Mesenchymal stem cell (in vitro differentiated cells and primary cell): ENCODE data around the gene CYP19A1.

Source experiments
- DNase-seq: peaks from one replicate; pipeline ENCODE4 v3.0.0-alpha.2; 2013
- H2AFZ ChIP-seq: one replicate; pipeline ENCODE4 v1.6.1; 2013; ENCODE audit warnings: low read depth, mild to moderate bottlenecking, control low read depth, inconsistent platforms, low read length, moderate library complexity
- H2AK5ac ChIP-seq: 2 replicates; pipeline ENCODE4 v1.6.1; 2013; ENCODE audit warnings: low read length, moderate library complexity, mild to moderate bottlenecking, inconsistent platforms; ENCODE audit not compliant: severe bottlenecking
- H2BK120ac ChIP-seq: one replicate; pipeline ENCODE4 v1.6.1; 2013; ENCODE audit warnings: low read depth, mild to moderate bottlenecking, inconsistent platforms, low read length, moderate library complexity
- H2BK12ac ChIP-seq, 2 experiments: one replicate each; pipeline ENCODE4 v1.6.1; 2013; ENCODE audit warnings: inconsistent platforms in 2 of 2, low read length in 2 of 2, mild to moderate bottlenecking in 2 of 2, moderate library complexity in 2 of 2, control low read depth in 1 of 2
- H2BK15ac ChIP-seq: one replicate; pipeline ENCODE4 v1.6.1; 2013; ENCODE audit warnings: mild to moderate bottlenecking, low read depth, inconsistent platforms; ENCODE audit not compliant: poor library complexity, severe bottlenecking
- H2BK5ac ChIP-seq: 2 replicates; pipeline ENCODE4 v1.6.1; 2013; ENCODE audit warnings: low read depth, mild to moderate bottlenecking, low read length, control low read depth, inconsistent platforms; ENCODE audit not compliant: poor library complexity, severe bottlenecking
- H3K14ac ChIP-seq, 2 experiments: one replicate each; pipeline ENCODE4 v1.6.1; 2013; ENCODE audit warnings: inconsistent platforms in 2 of 2, low read length in 2 of 2, control low read depth in 1 of 2, mild to moderate bottlenecking in 1 of 2, moderate library complexity in 1 of 2
- H3K18ac ChIP-seq, 2 experiments: one replicate each; pipeline ENCODE4 v1.6.1; 2013; ENCODE audit warnings: inconsistent platforms in 2 of 2, low read length in 2 of 2, control low read depth in 1 of 2, low read depth in 1 of 2, mild to moderate bottlenecking in 1 of 2
- H3K23ac ChIP-seq, 2 experiments: one replicate each; pipeline ENCODE4 v1.6.1; 2013; ENCODE audit warnings: inconsistent platforms in 2 of 2, low read length in 2 of 2, mild to moderate bottlenecking in 2 of 2, moderate library complexity in 2 of 2, control low read depth in 1 of 2
- H3K27ac ChIP-seq: 2 replicates; pipeline ENCODE4 v1.5.1; 2013; ENCODE audit warnings: mild to moderate bottlenecking, moderate library complexity, low read length, control low read depth, inconsistent platforms; ENCODE audit not compliant: poor library complexity, severe bottlenecking
- H3K27me3 ChIP-seq, 2 experiments: 2 replicates each; pipeline versions ENCODE4 v1.6.1 to v1.7.0; 2013; ENCODE audit warnings: low read length in 2 of 2, mild to moderate bottlenecking in 2 of 2, moderate library complexity in 2 of 2, control low read depth in 1 of 2, inconsistent platforms in 1 of 2; ENCODE audit not compliant: control insufficient read depth in 1 of 2, insufficient read depth in 1 of 2
- H3K36me3 ChIP-seq, 2 experiments: 2 replicates each; pipeline versions ENCODE4 v1.6.1 to v1.7.0; 2013; ENCODE audit warnings: low read length in 2 of 2, control low read depth in 1 of 2, inconsistent platforms in 1 of 2, low read depth in 1 of 2, mild to moderate bottlenecking in 1 of 2; ENCODE audit not compliant: insufficient read depth in 2 of 2, control insufficient read depth in 1 of 2
- H3K4ac ChIP-seq, 2 experiments: one replicate each; pipeline ENCODE4 v1.6.1; 2013; ENCODE audit warnings: inconsistent platforms in 2 of 2, low read length in 2 of 2, mild to moderate bottlenecking in 2 of 2, moderate library complexity in 2 of 2, control low read depth in 1 of 2, low read depth in 1 of 2
- H3K4me1 ChIP-seq: 2 replicates; pipeline ENCODE4 v1.6.1; 2013; ENCODE audit warnings: low read depth, low read length, control low read depth; ENCODE audit not compliant: control insufficient read depth, insufficient read depth
- H3K4me2 ChIP-seq: 2 replicates; pipeline ENCODE4 v1.6.1; 2013; ENCODE audit warnings: low read length, mild to moderate bottlenecking, inconsistent platforms; ENCODE audit not compliant: poor library complexity, severe bottlenecking
- H3K4me3 ChIP-seq, 2 experiments: 2 replicates each; pipeline versions ENCODE4 v1.5.1 to v1.7.0; 2013; ENCODE audit warnings: low read length in 2 of 2, mild to moderate bottlenecking in 2 of 2, control low read depth in 1 of 2, low read depth in 1 of 2; ENCODE audit not compliant: insufficient read depth in 1 of 2
- H3K79me1 ChIP-seq: replicated peaks from 2 replicates; pipeline ENCODE4 v1.6.1; 2013; ENCODE audit warnings: mild to moderate bottlenecking, control low read depth, low read length, inconsistent platforms; ENCODE audit not compliant: poor library complexity, severe bottlenecking
- H3K9ac ChIP-seq: 2 replicates; pipeline ENCODE4 v1.7.0; 2013; ENCODE audit warnings: mild to moderate bottlenecking, low read length, moderate library complexity
- H3K9me3 ChIP-seq: 2 replicates; pipeline ENCODE4 v1.7.0; 2013; ENCODE audit warnings: mild to moderate bottlenecking, low read length; ENCODE audit not compliant: control insufficient read depth
- H4K8ac ChIP-seq: one replicate; pipeline ENCODE4 v1.6.1; 2013; ENCODE audit warnings: inconsistent platforms, mild to moderate bottlenecking, low read length, moderate library complexity
- H4K91ac ChIP-seq: one replicate; pipeline ENCODE4 v1.6.1; 2013; ENCODE audit warnings: mild to moderate bottlenecking, low read length, inconsistent platforms
- WGBS: methylation state at CpG from one replicate; pipeline ENCODE4 v1.1.7; 2013; ENCODE audit warnings: mixed read lengths; 5-methylcytosine and 5-hydroxymethylcytosine counted together

Gene CYP19A1

GRCh38 chr15:51355096-51355495, 16.7 kb upstream of the CYP19A1 start:
- Histone ChIP-seq H3K79me1 (no peaks in the 10 kb centered on the region), H2AFZ (no peak overlapping the region), H3K23ac (no peak overlapping the region), H3K4ac (no peak overlapping the region), H2AK5ac (no peak overlapping the region), H2BK15ac (no peak overlapping the region), H2BK12ac (no peak overlapping the region), H3K27me3 (peaks cover 0 to 21% of the 10 kb centered on the region in 2 experiments), H3K9ac (no peak overlapping the region), H2BK120ac (no peak overlapping the region), H3K18ac (no peak overlapping the region), H3K9me3 (no peaks in the 10 kb centered on the region), H3K4me3 (no peak overlapping the region), H3K14ac (no peak overlapping the region), H3K27ac (no peak overlapping the region), H4K91ac (no peak overlapping the region), H2BK5ac (no peak overlapping the region), H4K8ac (no peak overlapping the region), H3K4me1 (no peaks in the 10 kb centered on the region), H3K4me2 (no peak overlapping the region), H3K36me3 (no peaks in the 10 kb centered on the region)
- DNase-seq, result no peak
- WGBS, result 80% methylated on average over 1 of the region's 1 CpG

GRCh38 chr15:51353976-51354375, 15.6 kb upstream of the CYP19A1 start:
- Histone ChIP-seq H3K36me3 (no peaks in the 10 kb centered on the region), H3K27ac (no peak overlapping the region), H2BK120ac (no peak overlapping the region), H3K9me3 (no peaks in the 10 kb centered on the region), H2AFZ (no peak overlapping the region), H3K4me2 (no peak overlapping the region), H3K18ac (no peak overlapping the region), H3K4me3 (no peak overlapping the region), H4K91ac (no peak overlapping the region), H3K79me1 (no peaks in the 10 kb centered on the region), H4K8ac (no peak overlapping the region), H3K23ac (no peak overlapping the region), H3K9ac (no peak overlapping the region), H2BK12ac (no peak overlapping the region), H3K4me1 (no peaks in the 10 kb centered on the region), H3K14ac (no peak overlapping the region), H2BK5ac (no peak overlapping the region), H3K4ac (no peak overlapping the region), H3K27me3 (peaks cover 0 to 21% of the 10 kb centered on the region in 2 experiments), H2AK5ac (no peak overlapping the region), H2BK15ac (no peak overlapping the region)
- WGBS, result 96% methylated on average over 2 of the region's 2 CpGs
- DNase-seq, result no peak

GRCh38 chr15:51350723-51351122, 12.3 kb upstream of the CYP19A1 start:
- H2AFZ ChIP-seq, result no peak overlapping the region
- no peak overlapping the region for H3K4me3 ChIP-seq
- no peak overlapping the region for H3K18ac ChIP-seq
- H3K27me3 ChIP-seq, result peaks cover 0 to 21% of the 10 kb centered on the region in 2 experiments
- H3K4ac ChIP-seq, result no peak overlapping the region
- H2AK5ac ChIP-seq, result no peak overlapping the region
- no peak overlapping the region for H2BK120ac ChIP-seq
- H4K8ac ChIP-seq, result no peak overlapping the region
- no peak overlapping the region for H2BK15ac ChIP-seq
- no peak overlapping the region for H3K27ac ChIP-seq
- H3K9ac ChIP-seq, result no peak overlapping the region
- no peak for DNase-seq
- 100% methylated on average over 2 of the region's 3 CpGs for WGBS
- no peaks in the 10 kb centered on the region for H3K79me1 ChIP-seq
- H3K23ac ChIP-seq, result no peak overlapping the region
- H3K14ac ChIP-seq, result no peak overlapping the region
- H3K36me3 ChIP-seq, result no peaks in the 10 kb centered on the region
- H2BK5ac ChIP-seq, result no peak overlapping the region
- no peak overlapping the region for H4K91ac ChIP-seq
- no peaks in the 10 kb centered on the region for H3K4me1 ChIP-seq
- no peak overlapping the region for H3K4me2 ChIP-seq
- no peak overlapping the region for H2BK12ac ChIP-seq
- H3K9me3 ChIP-seq, result no peaks in the 10 kb centered on the region

- Histone ChIP-seq H4K8ac (no peak overlapping the region), H3K9ac (no peak overlapping the region), H4K91ac (no peak overlapping the region), H2AK5ac (no peak overlapping the region), H2BK5ac (no peak overlapping the region), H2BK15ac (no peak overlapping the region), H3K18ac (no peak overlapping the region), H3K36me3 (no peaks in the 10 kb centered on the region), H3K4me1 (no peaks in the 10 kb centered on the region), H3K4me3 (peak overlapping the region in 1 of 2 experiments; percentile 49), H3K4ac (no peak overlapping the region), H3K27me3 (peaks cover 0 to 17% of the 10 kb centered on the region in 2 experiments), H3K79me1 (no peaks in the 10 kb centered on the region), H3K27ac (no peak overlapping the region), H3K9me3 (no peaks in the 10 kb centered on the region), H2BK120ac (no peak overlapping the region), H3K23ac (no peak overlapping the region), H2BK12ac (no peak overlapping the region), H2AFZ (no peak overlapping the region), H3K14ac (no peak overlapping the region), H3K4me2 (no peak overlapping the region)
- WGBS, result 56% methylated on average over 3 of the region's 4 CpGs
- peak; percentile 36 for DNase-seq
Observed at GRCh38 chr15:51349156-51349844, 10.9 kb upstream of the CYP19A1 start.
